Activated naive CD4-positive, alpha-beta T cell treated with anti-CD3 and anti-CD28 coated beads, Interleukin-2, amount 50 U/mL, for 24 hours (primary cell): ENCODE data around the gene SHISA3.
A peak's percentile ranks its signal among the peaks of the same experiment; 100 is the strongest.

Experiments
- H3K27ac Mint-ChIP-seq: one replicate; pipeline ENCODE4 v1.8.0; 2021; ENCODE audit warnings: mild to moderate bottlenecking, mixed read lengths
- H3K27me3 Mint-ChIP-seq: one replicate; pipeline ENCODE4 v1.8.0; 2021; ENCODE audit warnings: mixed read lengths
- H3K36me3 Mint-ChIP-seq: one replicate; pipeline ENCODE4 v1.8.0; 2021; ENCODE audit warnings: mixed read lengths
- H3K4me1 Mint-ChIP-seq: one replicate; pipeline ENCODE4 v1.8.0; 2021; ENCODE audit warnings: mixed read lengths
- H3K4me3 Mint-ChIP-seq: one replicate; pipeline ENCODE4 v1.8.0; 2021; ENCODE audit warnings: mild to moderate bottlenecking, mixed read lengths
- H3K9me3 Mint-ChIP-seq: one replicate; pipeline ENCODE4 v1.8.0; 2021; ENCODE audit warnings: mixed read lengths

Gene SHISA3

DNA sequence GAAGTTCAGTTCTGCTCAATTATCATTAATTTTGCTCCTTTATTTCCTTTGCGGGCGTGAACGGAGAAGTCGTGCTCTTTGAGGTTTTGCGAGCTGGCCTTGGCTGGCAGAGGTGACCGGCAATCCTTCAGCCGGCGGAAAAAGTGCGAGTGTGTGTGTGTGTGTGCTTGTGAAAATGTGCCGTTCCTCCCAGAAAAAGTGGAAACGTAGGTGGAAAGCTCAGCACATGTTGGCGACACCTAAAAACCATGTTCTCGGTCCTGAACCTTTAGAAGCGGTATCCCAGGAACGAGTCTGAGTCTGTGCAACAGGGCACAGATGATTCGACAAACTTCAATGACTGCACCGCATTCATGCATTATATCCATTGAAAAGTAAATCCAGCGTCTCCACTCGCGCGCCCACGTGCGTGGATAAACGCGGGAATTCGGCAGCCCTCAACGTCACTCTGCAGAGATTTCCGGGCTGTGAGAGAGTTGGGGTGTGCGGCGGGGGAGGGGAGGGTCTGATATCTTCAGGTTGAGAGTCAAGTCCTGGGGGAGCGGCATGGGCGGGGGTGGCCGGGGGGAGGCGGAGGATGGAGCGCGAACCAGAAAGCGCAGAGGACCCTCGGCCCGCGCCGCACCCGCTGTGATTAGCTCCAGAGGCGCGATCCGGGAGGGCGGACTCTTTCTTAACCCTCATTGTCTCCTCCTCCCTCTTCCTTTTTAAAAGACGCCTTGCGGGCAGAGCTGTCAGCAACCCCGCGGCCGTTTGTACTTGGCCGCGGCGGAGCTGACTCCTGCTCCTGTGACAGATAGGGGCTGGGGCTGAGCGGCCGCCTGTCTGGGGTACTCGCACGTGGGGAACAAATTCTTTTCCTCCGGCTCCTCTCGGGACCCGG, at the start of gene SHISA3:
SHISA3 (plus strand) TSS at position 737 of the 883 bp plus-strand sequence. CDS start 569 bp downstream, outside the sequence.
- peak within 1 kb of the TSS; percentile 87 for H3K4me3 Mint-ChIP-seq
- H3K27ac Mint-ChIP-seq: no peak within 1 kb of the TSS

DNA sequence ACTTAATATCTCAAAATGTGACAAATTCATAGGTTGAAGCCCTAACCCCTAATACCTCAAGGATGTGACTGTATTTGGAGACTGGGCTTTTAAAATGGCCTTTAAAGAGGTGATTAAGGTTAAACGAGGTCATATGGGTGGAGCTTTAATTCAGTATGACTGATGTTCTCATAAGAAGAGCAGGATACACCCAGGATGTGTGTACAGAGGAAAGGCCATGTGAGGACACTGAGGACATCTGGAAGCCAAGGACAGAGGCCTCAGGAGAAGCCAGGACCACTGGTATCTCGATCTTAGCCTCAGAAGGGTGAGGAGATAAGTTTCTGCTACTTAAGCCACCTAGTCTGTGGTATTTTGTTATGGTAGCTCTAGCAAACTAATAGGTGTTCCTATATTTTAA, 49.0 kb upstream of the SHISA3 start:
- no peaks in the 10 kb centered on the region for H3K36me3 Mint-ChIP-seq
- no peaks in the 10 kb centered on the region for H3K9me3 Mint-ChIP-seq
- H3K4me3 Mint-ChIP-seq: no peak overlapping the region
- no peak overlapping the region for H3K27ac Mint-ChIP-seq
- peaks cover 4% of the 10 kb centered on the region for H3K27me3 Mint-ChIP-seq
- no peaks in the 10 kb centered on the region for H3K4me1 Mint-ChIP-seq

More for the DNA sequence above, at the start of gene SHISA3:
- Mint-ChIP-seq H3K36me3 (no peaks in the 10 kb centered on the region), H3K9me3 (no peaks in the 10 kb centered on the region), H3K27me3 (peaks cover 40% of the 10 kb centered on the region), H3K4me1 (peaks cover 25% of the 10 kb centered on the region)

DNA sequence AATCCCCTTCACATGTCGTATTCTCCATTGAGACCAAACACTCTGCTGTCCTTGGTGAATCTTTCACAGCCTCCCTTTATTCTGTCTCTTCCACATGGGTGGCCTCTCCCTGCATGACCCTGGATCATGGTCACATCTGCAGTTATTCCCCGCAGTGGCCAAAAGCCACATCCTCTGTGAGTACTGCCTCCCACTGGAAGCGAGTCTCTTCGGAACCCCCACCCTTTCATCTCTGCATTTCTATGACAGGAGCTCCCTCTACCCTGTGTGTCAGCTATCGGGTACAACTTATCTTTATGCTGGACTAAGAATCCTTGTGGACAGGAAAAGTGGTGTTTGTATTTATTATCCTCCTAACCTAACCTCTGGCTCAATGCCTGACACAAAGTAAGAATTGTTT, 48.6 kb upstream of the SHISA3 start:
- no peak overlapping the region for H3K27ac Mint-ChIP-seq
- H3K9me3 Mint-ChIP-seq: no peaks in the 10 kb centered on the region
- no peaks in the 10 kb centered on the region for H3K4me1 Mint-ChIP-seq
- H3K27me3 Mint-ChIP-seq: peaks cover 4% of the 10 kb centered on the region
- H3K4me3 Mint-ChIP-seq: no peak overlapping the region
- no peaks in the 10 kb centered on the region for H3K36me3 Mint-ChIP-seq

DNA sequence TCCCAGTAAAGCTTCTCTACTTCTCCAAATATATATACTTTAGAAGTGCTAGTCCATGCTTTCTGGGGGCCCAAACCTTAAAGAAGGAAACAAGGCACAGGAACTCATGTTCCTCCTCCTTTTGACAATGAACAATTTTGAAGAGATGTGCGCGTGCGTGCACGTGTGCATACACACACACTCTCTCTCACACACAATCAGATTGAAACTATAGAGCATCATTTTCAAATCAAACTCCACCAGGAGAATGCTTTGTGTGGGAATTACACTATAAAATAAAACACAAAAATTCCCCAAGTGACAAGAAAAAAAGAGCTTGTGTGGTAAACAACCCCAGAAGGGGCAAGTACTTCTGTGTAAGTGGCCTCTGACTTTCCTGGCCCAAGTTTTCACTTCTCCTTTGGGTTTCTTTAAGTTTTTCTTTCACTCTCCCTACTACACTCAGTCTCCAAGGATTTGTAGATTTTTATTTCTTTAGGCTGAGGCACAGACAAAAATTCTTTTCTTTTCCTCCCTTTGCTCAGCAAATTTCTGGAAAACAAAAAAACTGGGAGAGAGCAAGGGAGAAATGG, 46.6 kb upstream of the SHISA3 start:
- Mint-ChIP-seq H3K27ac (no peak overlapping the region), H3K4me1 (no peaks in the 10 kb centered on the region), H3K4me3 (no peak overlapping the region), H3K36me3 (no peaks in the 10 kb centered on the region), H3K27me3 (peaks cover 12% of the 10 kb centered on the region), H3K9me3 (no peaks in the 10 kb centered on the region)

DNA sequence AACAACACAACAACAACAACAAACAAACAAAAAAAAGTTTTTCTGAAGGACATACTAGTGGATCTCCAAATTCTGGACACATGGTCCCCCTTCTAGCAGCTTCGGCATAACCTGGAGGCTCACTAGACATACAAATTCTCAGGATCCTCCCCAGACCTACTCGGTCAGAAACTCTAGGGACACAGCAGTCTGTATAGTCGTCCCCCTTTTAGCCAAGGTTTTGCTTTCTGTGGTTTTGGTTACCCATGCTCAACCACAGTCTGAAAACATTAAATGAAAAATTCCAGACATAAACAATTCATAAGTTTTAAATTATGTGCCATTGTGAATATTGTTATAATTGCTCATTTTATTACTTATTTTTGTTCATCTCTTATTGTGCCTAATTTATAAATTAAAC, 45.2 kb upstream of the SHISA3 start:
- peaks cover 23% of the 10 kb centered on the region for H3K27me3 Mint-ChIP-seq
- H3K9me3 Mint-ChIP-seq: no peaks in the 10 kb centered on the region
- H3K4me3 Mint-ChIP-seq: no peak overlapping the region
- no peaks in the 10 kb centered on the region for H3K4me1 Mint-ChIP-seq
- no peaks in the 10 kb centered on the region for H3K36me3 Mint-ChIP-seq
- H3K27ac Mint-ChIP-seq: no peak overlapping the region

DNA sequence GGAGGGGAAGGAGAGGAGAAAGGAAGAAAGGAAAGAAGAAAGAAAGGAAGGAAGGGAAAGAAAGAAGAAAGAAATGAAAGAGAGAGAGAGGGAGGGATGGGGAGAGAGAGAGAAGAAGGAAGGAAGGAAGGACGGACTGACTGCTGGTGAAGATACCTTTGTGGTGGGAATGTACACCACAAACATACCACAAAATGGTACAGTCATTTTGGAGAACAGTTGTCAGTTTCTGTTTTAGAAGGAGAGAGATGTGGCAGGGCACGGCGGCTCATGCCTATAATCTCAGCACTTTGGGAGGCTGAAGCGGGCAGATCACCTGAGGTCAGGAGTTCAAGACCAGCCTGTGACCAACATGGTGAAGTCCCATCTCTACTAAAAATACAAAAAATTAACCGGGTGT, 40.0 kb upstream of the SHISA3 start:
- Mint-ChIP-seq H3K27ac (no peak overlapping the region), H3K36me3 (no peaks in the 10 kb centered on the region), H3K4me3 (no peak overlapping the region), H3K4me1 (no peaks in the 10 kb centered on the region), H3K27me3 (peaks cover 27% of the 10 kb centered on the region), H3K9me3 (no peaks in the 10 kb centered on the region)

DNA sequence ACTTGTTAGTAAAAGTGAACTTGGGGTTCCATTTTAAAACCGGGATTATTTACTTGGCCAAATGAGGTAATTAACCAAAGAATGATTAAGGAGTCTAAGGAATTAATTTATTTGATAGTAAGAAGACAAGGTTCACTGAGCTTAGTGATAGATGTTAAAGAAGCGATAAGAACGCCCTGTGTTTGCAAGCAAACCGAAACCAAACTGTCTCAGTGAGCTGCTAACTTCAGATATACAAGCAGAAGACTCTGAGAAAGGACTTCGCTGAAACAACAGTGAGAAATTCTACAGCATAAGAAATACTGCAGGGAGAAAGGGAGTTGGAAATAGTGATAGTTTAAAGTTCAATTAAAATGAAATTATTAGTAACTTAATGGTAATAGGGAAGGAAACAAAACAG, 37.6 kb upstream of the SHISA3 start:
- H3K27me3 Mint-ChIP-seq: peaks cover 25% of the 10 kb centered on the region

DNA sequence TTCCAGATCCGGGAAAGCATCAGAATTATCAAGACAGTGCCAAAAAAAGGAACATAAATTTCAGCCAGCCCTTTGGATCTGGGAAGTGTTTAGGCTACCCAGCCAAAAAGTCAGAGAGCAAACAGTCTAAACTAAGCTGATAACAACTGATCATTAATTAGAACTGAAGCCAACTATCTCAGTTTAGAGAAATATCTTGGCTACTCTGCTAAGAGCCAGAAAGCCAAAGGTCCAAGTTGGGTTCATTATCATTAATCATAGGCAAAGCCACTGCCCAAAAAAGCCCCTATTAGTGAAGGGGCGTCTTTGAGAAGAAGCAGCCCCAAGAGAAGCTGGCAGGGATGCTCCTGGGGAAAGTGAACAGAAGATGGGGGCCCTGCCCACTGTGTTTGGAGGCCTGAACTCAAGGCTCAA, 37.0 kb upstream of the SHISA3 start:
- Mint-ChIP-seq H3K9me3 (no peaks in the 10 kb centered on the region), H3K36me3 (no peaks in the 10 kb centered on the region), H3K27ac (no peak overlapping the region), H3K4me3 (no peak overlapping the region), H3K27me3 (peaks cover 21% of the 10 kb centered on the region), H3K4me1 (no peaks in the 10 kb centered on the region)

More for the DNA sequence above, 37.6 kb upstream of the SHISA3 start:
- no peaks in the 10 kb centered on the region for H3K9me3 Mint-ChIP-seq
- H3K4me3 Mint-ChIP-seq: no peak overlapping the region
- H3K27ac Mint-ChIP-seq: no peak overlapping the region
- H3K4me1 Mint-ChIP-seq: no peaks in the 10 kb centered on the region
- no peaks in the 10 kb centered on the region for H3K36me3 Mint-ChIP-seq

DNA sequence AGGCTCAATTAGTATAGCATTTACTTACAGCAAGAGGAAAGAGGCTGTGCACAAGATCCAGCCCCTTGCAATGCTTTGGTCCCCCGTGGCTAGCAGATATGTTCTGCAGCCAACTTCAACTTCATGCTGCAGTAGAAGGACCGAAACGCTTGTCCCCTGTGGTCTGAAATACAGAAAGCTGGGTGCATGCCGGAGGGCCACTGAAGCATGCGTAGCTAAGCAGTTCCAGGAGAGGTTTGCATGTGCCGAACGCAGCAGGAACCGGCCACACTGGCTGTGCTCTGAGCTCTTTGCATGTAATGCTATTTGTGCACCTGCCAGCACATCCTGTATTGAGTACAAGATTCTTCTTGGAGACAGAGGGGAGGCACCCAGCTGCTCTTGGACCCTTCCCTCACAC, 35.8 kb upstream of the SHISA3 start:
- Mint-ChIP-seq H3K4me3 (no peak overlapping the region), H3K27ac (no peak overlapping the region), H3K4me1 (no peaks in the 10 kb centered on the region), H3K9me3 (no peaks in the 10 kb centered on the region), H3K27me3 (peaks cover 10% of the 10 kb centered on the region), H3K36me3 (no peaks in the 10 kb centered on the region)

DNA sequence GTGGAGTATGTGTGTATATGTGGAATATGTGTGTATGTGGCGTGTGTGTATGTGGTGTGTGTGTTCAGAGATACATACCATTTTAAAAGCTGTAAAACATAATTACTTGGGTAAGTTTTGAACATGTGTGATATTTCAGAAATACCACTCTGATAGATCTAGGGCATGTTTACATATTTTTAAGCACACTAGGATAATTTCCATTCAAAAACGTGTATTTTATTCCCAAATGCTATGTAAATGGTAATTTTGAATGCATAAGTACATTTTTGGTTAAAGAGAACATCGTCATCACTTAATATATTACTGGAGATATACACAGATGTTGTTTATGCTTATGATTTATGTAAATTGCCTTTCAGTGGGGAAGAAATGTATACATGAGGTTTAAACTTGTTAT, 34.7 kb upstream of the SHISA3 start:
- Mint-ChIP-seq H3K4me3 (no peak overlapping the region), H3K36me3 (no peaks in the 10 kb centered on the region), H3K27ac (no peak overlapping the region), H3K9me3 (no peaks in the 10 kb centered on the region), H3K27me3 (peaks cover 7% of the 10 kb centered on the region), H3K4me1 (no peaks in the 10 kb centered on the region)

DNA sequence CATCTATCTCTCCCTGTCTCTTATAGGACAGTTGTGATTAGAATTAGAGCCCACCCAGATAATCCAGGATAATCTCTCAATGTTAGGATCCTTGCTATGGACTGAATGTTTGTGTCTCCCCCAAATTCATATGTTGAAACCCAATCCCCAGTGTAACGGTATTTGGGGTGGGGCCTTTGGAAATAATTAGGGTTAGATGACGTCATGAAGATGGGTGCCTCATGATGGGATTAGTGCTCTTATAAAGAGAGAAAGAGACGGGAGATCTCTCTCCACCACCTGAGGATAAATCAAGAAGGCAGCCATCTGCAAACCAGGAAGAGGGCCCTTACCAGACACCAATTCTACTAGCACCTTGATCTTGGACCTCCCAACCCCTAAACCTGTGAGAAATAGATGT, 33.7 kb upstream of the SHISA3 start:
- Mint-ChIP-seq H3K27me3 (peaks cover 2% of the 10 kb centered on the region), H3K9me3 (no peaks in the 10 kb centered on the region), H3K4me3 (no peak overlapping the region), H3K27ac (no peak overlapping the region), H3K4me1 (no peaks in the 10 kb centered on the region), H3K36me3 (no peaks in the 10 kb centered on the region)

DNA sequence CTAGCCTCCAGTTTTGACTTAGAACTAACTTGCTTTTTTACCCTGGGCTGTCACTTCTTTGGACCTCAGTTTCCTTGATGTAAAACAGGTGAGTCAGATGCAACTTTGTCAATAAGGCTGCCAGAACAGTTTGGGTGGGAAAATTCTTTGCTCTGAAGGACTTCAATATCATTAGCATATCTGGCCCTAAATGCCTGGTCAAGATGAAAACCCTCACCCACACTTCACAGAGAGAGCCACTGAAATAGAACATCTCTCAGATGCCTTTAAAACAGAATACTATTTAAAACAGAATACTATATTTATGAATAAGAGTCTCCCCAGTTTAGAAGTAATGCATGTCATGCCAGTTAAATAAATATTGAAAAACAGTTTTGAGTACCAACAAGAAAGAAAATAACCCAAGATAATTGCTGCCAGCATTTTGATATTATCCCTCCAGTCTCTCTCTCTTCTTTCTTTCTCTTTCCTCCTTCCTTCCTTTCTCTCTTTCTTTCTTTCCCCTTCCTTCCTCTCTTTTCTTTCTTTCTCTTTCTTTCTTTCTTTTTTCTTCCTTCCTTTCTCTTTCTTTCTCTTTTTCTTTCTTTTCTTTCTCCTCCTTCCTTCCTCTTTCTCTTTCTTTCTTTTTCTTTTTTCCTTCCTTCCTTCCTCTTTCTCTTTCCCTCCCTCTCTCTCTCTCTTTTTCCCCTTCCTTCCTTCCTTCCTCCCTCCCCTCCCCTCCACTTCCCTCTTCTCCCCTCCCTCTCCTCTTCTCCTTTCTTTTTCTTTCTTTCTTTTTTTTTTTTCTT, 32.8 kb upstream of the SHISA3 start:
- H3K9me3 Mint-ChIP-seq: no peaks in the 10 kb centered on the region
- H3K27ac Mint-ChIP-seq: no peak overlapping the region
- H3K27me3 Mint-ChIP-seq: peaks cover 2% of the 10 kb centered on the region
- no peak overlapping the region for H3K4me3 Mint-ChIP-seq
- H3K4me1 Mint-ChIP-seq: no peaks in the 10 kb centered on the region
- H3K36me3 Mint-ChIP-seq: no peaks in the 10 kb centered on the region

DNA sequence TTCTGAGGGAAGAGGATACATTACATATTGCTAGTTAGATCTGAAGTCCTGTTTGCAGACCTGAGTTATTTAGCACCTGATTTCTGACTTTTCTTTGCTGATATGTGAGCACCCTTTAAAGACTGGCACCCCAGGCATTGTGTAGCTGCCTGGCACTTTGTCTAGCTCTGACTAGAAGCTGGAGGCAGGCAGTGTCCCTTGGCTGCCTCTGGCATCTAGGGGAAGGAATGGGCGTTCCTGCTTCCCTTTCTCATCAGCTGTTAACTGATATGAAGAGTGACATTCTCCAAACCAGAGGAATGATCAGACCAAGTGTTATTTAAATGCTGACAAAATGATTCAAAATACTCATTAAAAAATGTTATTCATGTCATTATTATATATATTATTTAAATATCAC, 30.3 kb upstream of the SHISA3 start:
- Mint-ChIP-seq H3K36me3 (no peaks in the 10 kb centered on the region), H3K4me3 (no peak overlapping the region), H3K27me3 (peaks cover 4% of the 10 kb centered on the region), H3K4me1 (no peaks in the 10 kb centered on the region), H3K9me3 (no peaks in the 10 kb centered on the region), H3K27ac (no peak overlapping the region)

DNA sequence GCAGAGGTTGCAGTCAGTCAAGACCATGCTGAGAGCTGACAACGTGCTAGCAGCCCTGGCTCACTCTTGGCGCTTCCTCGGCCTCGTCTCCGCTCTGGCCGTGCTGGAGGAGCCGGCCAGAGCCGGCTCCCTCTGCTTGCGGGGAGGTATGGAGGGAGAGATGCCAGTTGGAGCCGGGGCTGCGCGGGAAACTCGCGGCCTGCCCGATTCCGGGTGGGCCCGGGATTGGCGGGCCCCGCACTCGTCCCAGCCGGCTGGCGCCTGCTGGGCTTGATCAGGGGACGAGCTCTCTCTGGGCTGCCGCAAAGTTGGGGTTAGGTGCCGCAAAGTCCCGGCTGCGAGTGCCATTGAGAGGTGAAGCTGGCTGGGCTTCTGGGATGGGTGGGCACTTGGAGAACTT, 27.8 kb upstream of the SHISA3 start:
- Mint-ChIP-seq H3K36me3 (no peaks in the 10 kb centered on the region), H3K9me3 (no peaks in the 10 kb centered on the region), H3K4me1 (no peaks in the 10 kb centered on the region)

DNA sequence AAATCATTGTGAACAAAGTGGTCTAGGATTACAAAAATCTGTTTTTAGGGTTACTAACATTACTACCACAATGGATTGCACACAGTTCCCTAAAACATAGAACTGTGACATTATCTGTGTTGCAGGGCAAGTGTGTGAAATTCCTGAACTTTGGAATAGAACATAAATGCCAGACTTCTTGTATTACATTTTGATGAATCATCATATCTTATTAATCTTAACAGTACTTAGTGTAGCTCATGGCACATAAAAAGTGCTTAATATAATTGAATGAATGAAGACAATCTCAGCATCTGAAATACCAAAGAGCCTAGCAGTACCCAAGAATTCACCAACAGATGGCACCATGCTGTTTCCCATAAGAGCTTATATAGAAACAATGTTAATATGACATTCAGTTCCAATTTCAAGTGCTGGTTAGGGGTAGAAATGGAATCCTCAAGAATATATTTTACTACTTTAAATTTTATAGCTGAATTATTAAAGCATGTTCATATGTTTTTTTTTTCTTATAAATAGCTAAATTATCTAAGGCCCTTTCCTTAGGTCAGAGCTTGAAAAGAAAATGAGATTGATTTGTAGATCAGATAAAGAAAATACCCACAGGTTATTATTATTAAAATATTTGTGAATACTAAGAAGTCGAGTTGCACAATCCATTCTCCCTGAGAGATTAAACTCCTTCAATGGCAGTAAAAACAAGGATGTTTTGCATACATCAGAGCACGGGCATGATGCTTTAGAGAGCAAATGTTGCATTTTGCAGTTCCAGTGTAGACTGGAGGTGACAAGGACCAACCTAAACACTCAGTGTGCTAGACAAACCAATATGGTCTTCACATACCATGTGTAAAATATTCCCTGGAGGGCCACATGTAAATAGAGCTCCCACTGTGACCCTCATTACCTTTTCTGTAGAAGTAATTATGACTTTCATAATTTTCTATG, 25.7 kb upstream of the SHISA3 start:
- no peak overlapping the region for H3K27ac Mint-ChIP-seq
- peaks cover 11% of the 10 kb centered on the region for H3K27me3 Mint-ChIP-seq
- no peaks in the 10 kb centered on the region for H3K9me3 Mint-ChIP-seq
- no peak overlapping the region for H3K4me3 Mint-ChIP-seq
- no peaks in the 10 kb centered on the region for H3K4me1 Mint-ChIP-seq
- no peaks in the 10 kb centered on the region for H3K36me3 Mint-ChIP-seq

More for the DNA sequence above, 27.8 kb upstream of the SHISA3 start:
- H3K4me3 Mint-ChIP-seq: no peak overlapping the region
- peaks cover 7% of the 10 kb centered on the region for H3K27me3 Mint-ChIP-seq
- H3K27ac Mint-ChIP-seq: no peak overlapping the region
